Fibroblast of lung (primary cell): Measurements from ENCODE around the gene GPR173.

Experiments used
- EZH2 ChIP-seq: IDR thresholded peaks from 2 replicates; pipeline ENCODE4 v1.5.1; 2012; ENCODE audit warnings: low read length, control low read depth, mild to moderate bottlenecking; ENCODE audit errors: missing control alignments
- TF ChIP-seq, protein P1 (sequence below), 2 donors: IDR thresholded peaks in 1 of 2; conservative IDR thresholded peaks in 1 of 2; 1 replicate in 1 of 2; 2 replicates in 1 of 2; pipeline ENCODE4 v1.5.1; 2011 to 2012; ENCODE audit warnings: low read length in 2 of 2, control low read depth in 1 of 2, inconsistent platforms in 1 of 2, low read depth in 1 of 2, mild to moderate bottlenecking in 1 of 2

DNA sequence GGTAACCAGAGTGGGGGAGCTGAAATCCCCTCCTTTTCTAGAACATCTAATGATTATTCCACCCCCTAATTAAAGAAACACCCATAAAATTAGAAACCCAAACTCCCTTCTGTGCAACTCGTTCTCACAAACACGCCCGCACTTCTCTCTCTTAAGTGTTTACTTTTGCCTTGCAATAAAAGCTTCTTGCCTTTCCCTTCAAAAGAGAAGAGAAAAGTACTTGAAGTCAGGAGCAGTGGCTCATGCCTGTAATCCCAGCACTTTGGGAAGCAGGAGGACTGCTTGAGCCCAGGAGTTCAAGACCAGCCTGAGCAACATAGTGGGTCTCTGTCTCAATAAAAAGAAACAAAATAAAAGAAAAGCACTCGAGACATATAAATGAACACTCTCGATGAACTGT is 3.6 kb upstream of the GPR173 start:
- TF ChIP-seq, protein P1, sequence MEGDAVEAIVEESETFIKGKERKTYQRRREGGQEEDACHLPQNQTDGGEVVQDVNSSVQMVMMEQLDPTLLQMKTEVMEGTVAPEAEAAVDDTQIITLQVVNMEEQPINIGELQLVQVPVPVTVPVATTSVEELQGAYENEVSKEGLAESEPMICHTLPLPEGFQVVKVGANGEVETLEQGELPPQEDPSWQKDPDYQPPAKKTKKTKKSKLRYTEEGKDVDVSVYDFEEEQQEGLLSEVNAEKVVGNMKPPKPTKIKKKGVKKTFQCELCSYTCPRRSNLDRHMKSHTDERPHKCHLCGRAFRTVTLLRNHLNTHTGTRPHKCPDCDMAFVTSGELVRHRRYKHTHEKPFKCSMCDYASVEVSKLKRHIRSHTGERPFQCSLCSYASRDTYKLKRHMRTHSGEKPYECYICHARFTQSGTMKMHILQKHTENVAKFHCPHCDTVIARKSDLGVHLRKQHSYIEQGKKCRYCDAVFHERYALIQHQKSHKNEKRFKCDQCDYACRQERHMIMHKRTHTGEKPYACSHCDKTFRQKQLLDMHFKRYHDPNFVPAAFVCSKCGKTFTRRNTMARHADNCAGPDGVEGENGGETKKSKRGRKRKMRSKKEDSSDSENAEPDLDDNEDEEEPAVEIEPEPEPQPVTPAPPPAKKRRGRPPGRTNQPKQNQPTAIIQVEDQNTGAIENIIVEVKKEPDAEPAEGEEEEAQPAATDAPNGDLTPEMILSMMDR (conservative IDR thresholded peaks at IDR 0.05 in 1 of 2, IDR thresholded peaks at IDR 0.05 in 1 of 2; ENCODE audit: low read depth in 1 of 2, low read length in 2 of 2) = no peak
- TF ChIP-seq EZH2 = no peak
